ENCODE data around the gene GFY. TPM values are rescaled to one million over a fixed set of nuclear protein-coding genes. Genes with fewer than 3 reads are reported as not detected.

Gene GFY
- total RNA-seq, 1 donor: not detected

GRCh38 chr19:49428547-49429451, 3.6 kb downstream of the GFY start:
- H3K4me3 ChIP-seq (ENCODE audit: low read depth, low read length): no peak overlapping the region
- no peak for DNase-seq (ENCODE audit: low read depth)
- TF ChIP-seq CTCF (IDR thresholded peaks at IDR 0.05; ENCODE audit: insufficient read depth, low read length): no peak

GRCh38 chr19:49430172-49430677, 5.0 kb downstream of the GFY start:
- TF ChIP-seq CTCF (IDR thresholded peaks at IDR 0.05; ENCODE audit: insufficient read depth, low read length): no peak
- no peak overlapping the region for H3K4me3 ChIP-seq (ENCODE audit: low read depth, low read length)
- no peak for DNase-seq (ENCODE audit: low read depth)

- TF ChIP-seq CTCF (IDR thresholded peaks at IDR 0.05; ENCODE audit: insufficient read depth, low read length): no peak
- no peak overlapping the region for H3K4me3 ChIP-seq (ENCODE audit: low read depth, low read length)
- DNase-seq (ENCODE audit: low read depth): no peak
Measured at GRCh38 chr19:49430678-49431329, 5.6 kb downstream of the GFY start.

- H3K4me3 ChIP-seq (ENCODE audit: low read depth, low read length): no peak overlapping the region
- DNase-seq (ENCODE audit: low read depth): no peak
- no peak for TF ChIP-seq CTCF (IDR thresholded peaks at IDR 0.05; ENCODE audit: insufficient read depth, low read length)
Measured at GRCh38 chr19:49431330-49431749, 6.2 kb downstream of the GFY start.

- H3K4me3 ChIP-seq (ENCODE audit: low read depth, low read length): no peak overlapping the region
- no peak for TF ChIP-seq CTCF (IDR thresholded peaks at IDR 0.05; ENCODE audit: insufficient read depth, low read length)
- DNase-seq (ENCODE audit: low read depth): no peak
Measured at GRCh38 chr19:49432141-49433073, 7.2 kb downstream of the GFY start.

GRCh38 chr19:49433240-49433901, 8.2 kb downstream of the GFY start:
- H3K4me3 ChIP-seq (ENCODE audit: low read depth, low read length): no peak overlapping the region
- no peak for DNase-seq (ENCODE audit: low read depth)
- no peak for TF ChIP-seq CTCF (IDR thresholded peaks at IDR 0.05; ENCODE audit: insufficient read depth, low read length)
